Stimulated activated CD8-positive, alpha-beta memory T cell treated with anti-CD3 and anti-CD28 coated beads, Interleukin-7, amount 100 ng/mL, for 1 hour (primary cell): ENCODE data around the gene RORC.
"Not testable (repeated sequence)": the region's sequence is repeated elsewhere in the genome, so short reads cannot be mapped to it uniquely, and the experiment has no call there.

ENCODE experiments used
- DNase-seq, 2 donors: peaks; one replicate each; pipeline ENCODE4 v3.0.0-alpha.2; 2020; ENCODE audit warnings: low read depth in 2 of 2

The RORC gene

DNA sequence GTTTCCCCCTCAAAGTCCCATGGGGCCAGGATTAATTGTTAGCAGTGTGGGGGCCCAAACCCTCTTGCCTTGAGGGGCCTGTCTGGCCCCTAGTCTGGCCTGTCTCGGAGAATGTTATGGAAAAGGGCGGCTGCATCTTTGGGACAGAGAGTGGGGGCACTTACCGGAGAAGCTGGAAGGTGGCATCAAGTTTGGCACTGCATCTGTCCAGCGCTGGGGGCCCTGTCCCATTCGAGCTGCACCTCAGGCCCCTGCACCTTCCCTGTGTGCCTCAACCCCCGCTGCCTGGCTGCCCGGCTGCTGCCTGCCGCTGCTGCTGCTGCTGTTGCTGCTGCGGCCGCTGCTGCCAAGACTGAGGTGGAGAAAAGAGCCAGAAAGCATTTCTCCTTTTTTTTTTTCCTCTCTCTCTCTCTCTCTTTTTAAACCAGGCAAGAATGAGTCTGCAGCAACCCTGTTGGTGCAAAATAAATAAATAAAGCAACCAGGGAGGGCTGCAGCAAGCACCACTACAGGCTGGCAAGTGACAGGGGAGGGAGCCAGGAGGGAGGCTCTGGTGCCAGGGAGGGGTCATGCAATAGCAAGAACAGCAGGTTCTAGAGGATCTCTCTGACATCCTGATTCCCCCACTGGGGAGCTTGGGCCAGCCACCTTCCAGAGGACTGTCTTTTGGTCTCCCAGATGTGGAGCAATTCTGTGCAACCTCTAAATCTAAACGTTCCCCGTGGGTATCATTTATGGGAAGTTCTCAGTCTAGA lies 26.4 kb downstream of the RORC start, which contains the start of gene LINGO4:
Gene LINGO4 (minus strand): TSS at position 354 of the 755 bp plus-strand sequence. CDS start 2,715 bp downstream, outside the sequence.
- DNase-seq, result no peak

DNA sequence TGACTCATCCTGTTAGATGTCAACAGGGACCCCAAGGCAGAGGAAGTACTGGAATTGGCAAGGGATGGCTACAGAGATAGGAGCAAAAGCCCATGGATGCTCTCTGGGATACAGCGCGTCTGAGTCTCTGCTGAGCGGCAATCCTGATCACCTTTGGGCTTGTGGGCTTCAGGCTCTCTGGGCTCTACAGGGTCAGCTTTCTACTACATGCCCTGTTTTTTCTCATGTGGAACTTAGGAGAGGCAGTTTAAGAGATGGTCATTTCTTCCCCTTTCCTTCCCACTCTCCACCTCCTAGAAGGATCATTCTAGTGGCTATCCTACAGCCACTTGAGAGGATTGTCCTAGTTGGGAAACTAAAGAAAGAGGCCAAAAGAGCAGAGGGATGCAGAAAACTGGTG lies 27.7 kb downstream of the RORC start:
- DNase-seq, result no peak

DNA sequence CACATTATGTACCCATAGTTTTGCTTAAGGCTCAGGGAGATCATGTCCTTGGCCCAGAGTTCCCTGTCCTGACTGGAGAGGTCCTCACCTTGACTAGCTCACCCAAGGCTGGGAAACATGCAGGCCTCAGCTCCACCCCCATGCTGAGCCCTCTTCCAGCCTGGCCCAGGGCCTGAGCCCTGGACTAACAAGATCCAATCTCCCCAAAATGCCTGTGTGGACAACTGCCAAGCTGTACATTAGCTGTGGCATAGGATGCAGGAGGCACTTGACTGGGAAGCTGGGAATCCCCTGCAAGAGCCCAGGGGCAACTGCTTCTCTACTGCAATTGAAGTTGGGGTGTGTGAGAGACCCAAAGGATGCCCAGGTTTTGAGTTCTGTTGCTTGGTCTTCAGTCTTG lies 28.4 kb downstream of the RORC start:
- no peak for DNase-seq

DNA sequence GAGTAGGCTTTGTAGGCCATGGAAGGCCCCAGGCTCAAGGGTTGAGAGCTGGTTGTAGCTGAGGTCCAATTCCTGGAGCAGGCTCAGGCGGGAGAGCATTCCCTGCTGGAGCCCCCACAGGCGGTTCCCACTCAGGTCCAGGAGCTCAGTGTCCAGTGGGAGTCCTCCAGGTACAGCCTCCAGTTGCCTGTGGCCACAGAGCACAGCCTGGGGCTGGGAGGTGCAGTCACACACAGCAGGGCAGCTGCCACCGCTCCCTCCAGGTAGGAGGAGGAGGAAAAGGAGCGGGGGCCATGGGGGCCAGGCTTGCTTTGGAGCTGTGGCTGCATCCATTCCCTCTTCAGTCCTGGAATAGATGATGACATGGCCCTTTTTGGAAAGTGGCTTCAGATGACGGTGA lies 29.2 kb downstream of the RORC start:
- DNase-seq, result no peak

DNA sequence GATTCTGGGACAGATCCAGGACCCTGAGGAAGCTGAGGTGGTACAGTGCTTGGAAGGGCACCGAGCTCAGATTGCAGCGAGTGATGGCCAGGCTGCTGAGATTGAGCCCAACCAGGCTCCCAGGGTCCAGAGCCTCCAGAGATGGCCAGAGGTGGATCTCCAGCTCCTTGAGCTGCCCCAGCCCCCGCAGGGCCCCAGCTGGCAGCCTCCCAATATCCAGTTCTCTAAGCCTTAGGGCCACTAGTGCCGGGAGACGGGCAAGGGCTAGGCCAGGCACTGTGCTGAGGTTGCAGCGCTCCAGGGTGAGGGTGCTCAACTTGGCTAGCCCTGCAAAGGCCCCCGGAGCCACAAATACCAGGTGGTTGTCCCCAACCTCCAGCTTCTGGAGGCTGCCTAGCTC lies 29.8 kb downstream of the RORC start:
- DNase-seq, result no peak

DNA sequence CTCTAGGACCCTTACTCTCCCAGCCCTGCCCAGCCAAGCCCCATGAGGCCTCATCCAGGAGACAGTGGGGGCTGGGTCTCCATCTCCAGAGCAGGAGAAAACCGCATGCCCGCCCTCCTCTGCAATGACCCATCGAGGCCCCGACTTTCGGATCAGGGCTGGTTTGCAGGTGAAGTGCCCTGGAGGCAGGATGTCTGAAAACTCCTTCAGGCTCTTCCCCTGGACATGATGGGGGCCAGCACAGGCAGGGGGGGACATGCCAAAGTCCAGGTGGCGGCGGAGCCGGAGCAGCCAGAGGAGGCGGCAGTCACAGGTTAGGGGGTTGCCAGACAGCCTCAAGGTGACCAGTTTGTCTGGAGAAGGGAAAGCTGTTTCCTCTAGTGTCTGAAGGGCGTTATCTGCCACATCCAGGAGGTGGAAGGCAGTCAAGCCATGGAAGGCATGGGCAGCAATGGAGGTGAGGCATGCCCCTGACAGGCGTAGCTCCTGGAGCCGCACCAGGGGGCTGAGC lies 30.2 kb downstream of the RORC start:
- no peak for DNase-seq

DNA sequence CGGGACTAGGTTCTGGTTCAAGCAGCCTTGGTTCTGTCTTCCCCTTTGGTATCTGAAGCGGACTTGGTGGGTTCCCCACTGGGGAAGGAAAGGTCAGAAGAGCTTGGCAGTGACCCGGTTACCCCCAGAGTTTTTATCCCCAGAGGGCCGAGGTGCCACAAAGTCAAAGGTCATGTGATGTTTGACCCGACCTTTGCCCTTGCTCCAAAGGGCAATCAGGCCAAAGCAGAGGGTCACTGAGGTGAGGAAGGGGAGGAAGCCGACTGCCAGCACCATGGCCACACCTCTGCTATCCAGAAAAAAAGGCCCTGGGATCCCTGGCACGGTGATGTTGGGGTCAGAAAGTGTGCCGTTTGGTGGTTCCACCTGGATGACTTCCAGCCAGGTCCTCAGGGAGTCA lies 30.8 kb downstream of the RORC start:
- DNase-seq, result no peak

DNA sequence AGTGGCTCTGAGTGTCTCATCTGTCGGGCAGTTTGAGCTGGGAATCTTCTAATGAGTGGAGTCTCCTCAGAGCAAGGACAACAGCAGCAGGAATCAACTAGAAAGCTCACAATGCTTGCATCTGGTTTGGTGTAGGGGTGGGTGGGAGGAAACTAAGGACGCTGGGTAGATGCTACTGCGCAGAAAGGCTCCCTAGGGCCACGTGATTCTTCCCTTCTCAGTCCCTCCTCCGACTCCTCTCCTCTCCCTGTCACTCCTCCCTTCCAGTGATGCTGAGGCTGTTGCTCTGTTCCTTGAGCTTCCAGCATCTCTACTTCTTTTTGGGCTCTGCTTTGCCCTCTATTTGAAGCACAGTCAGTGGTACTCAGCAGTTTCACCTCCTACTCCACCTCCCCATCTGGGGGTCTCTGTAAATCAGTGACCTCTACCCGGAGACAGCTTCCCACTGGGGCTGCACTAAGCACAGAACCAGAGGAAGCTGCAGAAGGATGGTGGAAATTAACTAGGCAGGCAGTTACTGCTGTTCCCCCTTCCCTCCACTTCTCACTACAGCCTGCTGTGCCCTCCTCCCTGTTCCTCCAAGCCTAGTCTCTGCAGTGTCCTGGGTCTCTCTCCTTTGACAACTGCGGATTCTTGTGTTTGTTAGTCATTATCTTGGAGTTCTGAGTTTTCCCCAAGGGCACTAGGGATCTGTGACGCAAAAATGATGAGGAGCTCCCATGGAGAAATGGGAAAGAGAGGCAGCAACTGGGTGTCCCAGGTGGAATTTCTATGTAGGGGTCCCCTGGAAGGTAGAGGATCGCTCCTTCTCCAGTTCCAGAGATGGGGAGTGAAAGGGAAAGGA lies 32.2 kb downstream of the RORC start:
- no peak for DNase-seq

DNA sequence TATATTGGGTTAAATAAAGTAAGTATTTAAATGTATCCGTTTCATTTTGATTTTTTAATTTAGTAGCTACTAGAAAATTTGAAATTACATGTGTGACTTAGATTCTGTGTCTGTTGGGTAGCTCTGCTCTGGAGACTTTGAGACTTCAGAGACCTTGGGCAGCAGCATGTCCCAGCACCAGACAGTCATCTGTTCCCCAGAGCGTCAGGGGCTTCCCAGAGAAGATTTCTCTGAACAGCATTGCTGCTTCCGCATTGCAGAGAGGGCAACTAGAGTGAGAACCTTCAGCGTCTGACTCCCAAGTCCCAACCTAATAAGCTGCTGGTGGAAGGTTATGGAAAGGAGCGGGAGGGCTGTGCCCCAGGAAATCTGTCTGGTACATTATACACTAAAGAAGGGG lies 33.0 kb downstream of the RORC start:
- DNase-seq, result no peak

DNA sequence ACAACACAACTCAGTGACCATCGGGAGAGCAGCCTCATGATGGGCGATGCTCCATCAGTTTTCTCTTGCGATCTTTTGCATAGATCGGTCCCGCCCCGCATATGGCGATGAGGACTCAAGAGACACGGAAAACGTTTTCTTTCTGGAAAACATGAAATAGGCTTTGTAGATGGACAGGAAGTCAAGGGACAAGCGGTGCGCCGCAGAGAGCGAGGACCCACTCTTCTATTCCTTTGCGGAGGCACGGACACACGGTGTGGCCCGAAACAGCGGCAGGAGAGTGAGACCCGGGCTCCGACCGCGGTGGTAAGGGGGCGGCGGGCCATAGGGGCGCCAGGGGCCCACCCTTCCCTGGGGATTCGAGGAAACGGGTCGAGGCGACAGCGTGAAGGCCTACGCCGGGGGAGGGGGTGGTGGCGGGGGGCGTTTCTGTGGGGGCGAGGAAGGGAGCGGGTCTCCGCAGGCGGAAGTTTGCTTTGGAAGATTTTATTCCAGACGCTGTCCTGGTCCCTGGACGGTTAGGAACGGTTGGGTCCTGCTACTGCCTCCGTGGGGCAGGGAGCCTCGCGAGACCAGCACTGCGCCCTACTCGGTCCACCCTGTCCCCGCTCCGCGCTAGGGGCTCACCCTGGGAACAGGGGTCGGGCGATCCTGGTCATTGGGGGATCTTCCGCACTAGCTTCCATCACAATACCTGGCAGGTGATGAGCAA lies 40.5 kb downstream of the RORC start:
- no peak for DNase-seq

DNA sequence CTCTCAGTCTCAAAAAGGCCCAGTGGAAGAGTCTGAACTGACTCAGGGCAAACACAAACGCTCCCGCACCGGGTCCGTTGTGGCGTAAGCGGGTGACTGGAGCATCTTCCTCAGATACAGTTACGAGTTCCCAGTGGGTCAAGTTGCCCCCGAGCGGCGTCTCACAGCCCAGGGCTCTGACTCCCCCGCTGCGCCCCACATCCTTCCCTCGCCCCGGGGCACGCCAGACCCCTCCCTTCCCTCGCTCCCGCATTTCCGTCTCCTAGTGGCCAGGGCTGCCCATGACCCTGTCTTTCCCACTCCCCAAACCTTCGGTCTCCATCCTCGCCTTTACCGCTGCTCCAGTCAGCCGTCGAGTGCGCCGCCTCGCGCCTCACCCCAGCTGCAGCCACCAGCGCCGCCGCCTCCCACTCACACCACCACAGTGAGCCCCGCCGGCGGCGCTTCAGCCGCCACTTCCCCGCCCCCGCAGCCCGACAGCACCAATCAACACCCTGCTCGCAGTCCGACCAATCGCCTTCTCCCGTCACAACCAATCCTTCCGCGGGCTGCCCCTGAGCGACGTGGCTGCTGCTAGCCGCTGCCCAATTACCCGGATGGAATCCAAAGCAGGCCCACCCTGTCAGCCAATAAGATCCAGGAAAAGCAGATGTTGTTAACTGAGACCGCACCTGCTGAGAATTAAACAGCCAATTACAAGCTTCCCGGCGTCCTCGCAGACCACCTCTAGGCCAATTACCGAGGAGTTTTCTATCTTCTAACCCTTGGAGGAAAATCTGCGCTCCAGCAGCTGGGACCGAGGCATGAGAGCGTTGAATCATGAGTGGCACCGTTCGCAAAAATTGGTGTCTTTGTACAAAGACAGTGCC lies 41.3 kb downstream of the RORC start, which contains the start of gene TDRKH:
Gene TDRKH (minus strand): TSS at position 430 of the 869 bp plus-strand sequence. CDS start 7,478 bp downstream, outside the sequence.
- peak; percentile 93 to 95 for DNase-seq

DNA sequence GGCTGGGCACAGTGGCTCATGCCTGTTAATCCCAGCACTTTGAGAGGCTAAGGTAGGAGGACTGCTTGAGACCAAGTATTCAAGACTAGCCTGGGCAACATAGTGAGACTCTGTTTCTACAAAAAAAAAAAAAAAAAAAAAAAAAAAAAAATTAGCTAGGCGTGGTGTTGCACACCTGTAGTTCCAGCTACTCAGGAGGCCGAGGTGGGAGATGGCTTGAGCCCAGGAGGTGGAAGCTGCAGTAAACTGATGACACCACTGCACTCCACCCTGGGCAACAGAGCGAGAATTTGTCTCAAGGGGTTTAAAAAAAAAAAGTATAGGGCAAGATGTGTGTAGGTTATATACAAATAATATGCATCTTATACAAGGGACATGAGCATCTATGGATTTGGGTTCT lies 43.9 kb downstream of the RORC start:
- no peak for DNase-seq

DNA sequence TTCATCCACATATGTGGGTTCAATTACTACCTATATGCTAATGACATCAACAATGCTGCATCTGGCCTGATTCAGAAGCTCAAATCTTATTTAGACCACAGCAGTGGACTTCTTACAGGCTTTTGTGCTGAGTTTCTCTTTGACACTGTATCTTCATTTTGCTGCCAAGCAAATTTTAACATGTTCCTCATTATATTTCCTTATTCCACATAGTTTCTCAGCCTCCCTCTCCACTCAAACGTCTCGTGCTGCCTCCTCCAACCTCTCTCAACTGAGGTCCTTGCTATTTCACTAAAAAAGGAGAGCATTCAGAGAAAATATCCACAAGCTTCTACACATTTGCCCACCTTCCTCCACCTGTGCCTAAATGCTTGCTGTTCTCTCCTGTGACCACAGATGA lies 47.8 kb downstream of the RORC start:
- no peak for DNase-seq

DNA sequence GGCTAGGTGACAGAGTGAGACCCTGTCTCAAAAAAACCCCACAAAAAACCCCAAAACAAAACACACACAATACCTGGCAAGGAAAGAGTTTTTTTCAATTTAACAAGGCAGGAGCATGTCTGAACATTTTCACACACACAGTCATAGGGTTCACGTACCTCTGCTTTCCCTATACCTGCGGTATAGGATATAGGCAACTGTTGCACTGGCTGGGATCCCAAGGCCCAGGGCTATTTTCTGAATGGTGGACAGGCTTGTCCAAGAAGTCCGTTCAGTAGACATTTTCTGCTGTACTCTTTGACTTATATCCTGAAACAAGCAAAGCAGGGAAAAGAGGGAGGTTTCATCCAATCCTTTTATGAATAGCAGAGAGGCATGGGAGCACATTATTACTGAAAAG lies 48.9 kb downstream of the RORC start:
- no peak for DNase-seq

DNA sequence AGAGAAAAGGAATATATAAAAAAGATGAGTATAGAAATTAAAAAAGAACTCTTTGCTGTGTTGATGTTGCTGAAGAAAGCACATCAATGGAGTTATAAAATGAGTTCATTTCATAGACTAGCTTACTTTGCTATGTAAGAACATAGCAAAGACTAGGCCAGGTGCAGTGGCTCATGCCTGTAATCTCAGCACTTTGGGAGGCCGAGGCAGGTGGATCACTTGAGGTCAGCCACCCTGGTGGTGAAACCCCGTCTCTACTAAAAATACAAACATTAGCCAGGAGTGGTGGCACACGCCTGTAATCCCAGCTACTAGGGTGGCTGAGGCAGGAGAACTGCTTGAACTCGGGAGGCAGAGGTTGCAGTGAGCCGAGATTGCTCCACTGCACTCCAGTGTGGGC lies 49.6 kb downstream of the RORC start:
- DNase-seq, result not testable (repeated sequence)

DNA sequence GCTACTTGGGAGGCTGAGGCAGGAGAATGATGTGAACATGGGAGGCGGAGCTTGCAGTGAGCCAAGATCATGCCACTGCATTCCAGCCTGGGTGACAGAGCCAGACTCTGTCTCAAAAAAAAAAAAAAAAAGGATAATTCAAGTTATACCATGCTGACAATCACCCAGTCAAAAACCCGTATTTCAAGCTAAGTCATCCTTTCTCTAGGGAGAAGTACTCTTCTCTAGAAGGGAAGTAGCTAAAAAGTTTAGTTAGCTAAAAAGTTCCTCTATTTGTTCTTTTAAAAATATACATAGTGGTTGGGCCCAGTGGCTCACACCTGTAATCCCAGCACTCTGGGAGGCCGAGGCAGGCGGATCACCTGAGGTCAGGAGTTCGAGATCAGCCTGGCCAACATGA lies 50.9 kb downstream of the RORC start:
- DNase-seq, result not testable (repeated sequence)

DNA sequence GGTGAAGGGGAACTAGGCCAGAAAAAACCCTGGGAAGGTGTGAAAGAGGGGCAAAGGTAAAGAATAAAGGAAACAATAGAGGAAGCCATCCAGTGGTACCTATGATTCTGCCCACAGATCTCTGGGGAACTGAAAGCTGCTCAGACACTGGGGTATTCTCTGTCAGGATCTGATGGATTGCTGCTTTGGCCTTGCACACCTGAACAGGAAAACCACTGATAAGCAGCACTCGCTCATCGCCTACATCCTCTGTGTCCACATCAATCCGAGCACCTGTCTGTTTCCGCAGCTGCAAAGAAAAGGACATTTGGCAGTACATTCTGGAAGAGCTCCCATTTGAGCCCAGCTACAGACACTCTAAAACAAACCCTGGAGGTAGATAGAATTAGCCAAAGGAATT lies 51.8 kb downstream of the RORC start:
- DNase-seq, result no peak

DNA sequence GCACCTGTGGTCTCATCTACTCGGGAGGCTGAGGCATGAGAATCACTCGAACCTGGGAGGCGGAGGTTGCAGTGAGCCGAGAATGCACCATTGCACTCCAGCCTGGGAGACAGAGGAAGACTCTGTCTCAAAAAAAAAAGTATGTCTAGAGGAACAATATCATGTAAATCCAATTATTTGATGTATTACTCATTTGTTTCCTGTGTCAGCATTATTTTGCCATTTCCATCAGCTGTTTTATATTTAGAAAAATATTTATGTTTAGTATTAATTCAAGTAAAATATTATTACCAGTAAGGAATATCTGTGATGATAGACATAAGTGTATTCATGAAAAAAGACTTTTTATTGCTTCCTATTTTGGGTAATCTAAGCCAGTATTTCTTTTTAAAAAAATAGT lies 54.3 kb downstream of the RORC start:
- no peak for DNase-seq

DNA sequence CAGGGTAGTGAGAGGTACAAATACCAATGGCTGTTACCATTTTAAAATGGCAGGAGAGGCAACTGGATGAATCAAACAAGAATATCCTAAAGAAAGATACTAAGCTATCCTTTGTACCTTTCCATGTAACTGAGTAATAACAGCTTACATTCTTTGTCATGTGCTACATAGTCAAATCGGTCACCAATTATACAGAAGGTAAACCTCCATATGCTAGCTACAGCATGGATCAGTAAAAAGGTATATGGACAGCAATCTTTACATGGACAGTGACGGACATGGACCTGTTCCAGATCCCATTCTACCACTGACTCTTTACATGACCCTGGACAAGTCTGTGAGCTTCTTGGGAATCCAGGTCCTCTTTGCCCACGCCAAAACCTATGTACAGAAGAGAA lies 54.9 kb downstream of the RORC start:
- no peak for DNase-seq

DNA sequence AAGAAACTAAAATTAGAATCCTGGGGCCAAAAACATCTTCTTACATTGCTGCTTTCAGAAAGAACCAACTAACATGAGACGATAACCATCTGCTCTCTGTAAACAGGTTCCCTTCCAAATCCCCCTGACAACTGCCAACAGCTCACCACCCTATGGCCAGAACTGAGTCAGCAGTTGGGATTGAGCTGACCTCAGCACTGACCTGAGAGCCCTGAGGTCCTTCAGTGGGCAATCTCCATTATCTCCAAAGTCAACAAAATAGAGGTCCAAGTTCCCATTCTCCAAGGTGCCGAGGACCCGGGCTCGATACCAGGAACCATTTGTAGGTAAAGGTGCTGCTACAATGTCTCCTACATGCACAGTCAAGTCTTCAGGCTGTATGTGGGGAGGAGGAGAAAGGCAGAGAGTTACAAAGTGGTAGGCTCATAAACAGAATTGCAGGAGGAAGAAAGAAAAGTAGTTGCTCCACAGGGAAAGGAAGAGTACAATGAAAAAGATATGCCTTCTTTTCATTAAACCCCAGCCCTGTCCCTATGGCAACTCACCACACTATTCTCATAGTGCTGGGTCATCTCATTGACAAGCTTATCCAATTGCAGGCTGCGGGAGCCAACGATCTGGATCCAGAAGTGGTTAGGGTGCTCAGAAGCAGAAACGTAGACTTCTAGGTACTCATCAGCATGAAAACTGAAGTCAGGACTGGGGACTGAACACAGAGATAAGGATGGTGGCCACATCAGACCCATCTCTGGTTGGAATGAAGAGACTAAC lies 55.5 kb downstream of the RORC start:
- DNase-seq, result no peak
